ENCODE results near the gene CDPF1.
A peak's percentile ranks its signal among the peaks of the same experiment; 100 is the strongest.

Gene CDPF1, protein sequence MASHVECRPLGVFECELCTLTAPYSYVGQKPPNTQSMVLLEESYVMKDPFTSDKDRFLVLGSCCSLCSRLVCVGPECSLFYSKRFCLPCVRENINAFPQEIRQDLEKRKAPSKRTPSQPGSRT

DNA sequence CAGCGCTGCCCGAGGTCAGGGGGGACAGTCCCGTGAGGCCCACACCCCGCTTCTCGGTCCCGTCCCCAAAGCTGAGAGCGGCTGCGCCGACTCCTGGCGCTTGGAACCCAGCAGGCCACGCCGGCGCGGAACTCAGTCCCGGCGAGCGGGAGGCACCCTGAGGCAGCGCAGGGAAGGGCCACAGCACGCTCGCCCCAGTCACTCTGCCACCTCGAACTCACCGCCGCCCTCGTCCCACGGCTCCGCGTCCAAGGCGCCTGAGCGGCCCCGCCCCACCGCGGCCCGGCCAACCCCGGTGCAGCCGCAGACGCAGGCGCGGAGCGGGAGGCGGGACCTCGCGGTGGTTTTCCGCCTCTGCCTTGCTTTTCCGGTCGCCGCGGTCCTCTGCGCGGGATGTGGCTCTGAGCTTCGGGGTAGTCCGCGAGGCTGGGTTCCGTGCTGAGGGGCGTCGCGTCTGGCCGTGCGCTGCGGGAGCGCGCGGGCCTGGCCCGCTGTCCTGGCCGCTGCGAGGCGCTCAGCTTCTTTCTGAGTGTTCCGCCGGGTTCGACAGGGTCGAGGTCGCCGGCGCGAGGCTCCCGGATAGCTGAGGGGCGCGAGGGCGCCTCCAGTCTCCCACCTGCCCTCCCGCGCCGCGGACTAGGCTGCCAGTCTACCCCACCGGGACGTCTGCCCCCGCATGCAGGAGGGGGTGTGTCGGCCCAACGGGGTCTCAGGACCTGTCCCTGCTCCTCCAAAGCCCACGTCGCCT is at the start of gene CDPF1:
Gene CDPF1, minus strand, starts transcription at position 259 of the 748 bp plus-strand sequence. CDS start 2,009 bp downstream, outside the sequence.
- peak within 1 kb of the TSS; percentile 77 for H3K4me3 ChIP-seq (ENCODE audit: low read depth, low read length)
- 0 out of 2 replicates have a peak, but pooled peaks have one; percentile 23 for TF ChIP-seq CTCF (IDR thresholded peaks at IDR 0.05; ENCODE audit: control insufficient read depth, extremely low read depth, insufficient read depth)
- DNase-seq (ENCODE audit: low read depth): peak; percentile 32

- H3K4me3 ChIP-seq (ENCODE audit: low read depth, low read length): no peak overlapping the region
- no peak for TF ChIP-seq CTCF (IDR thresholded peaks at IDR 0.05; ENCODE audit: control insufficient read depth, extremely low read depth, insufficient read depth)
- DNase-seq (ENCODE audit: low read depth): no peak
These were observed 49.0 kb upstream of the CDPF1 start for GRCh38 chr22:46299101-46299500.

DNA sequence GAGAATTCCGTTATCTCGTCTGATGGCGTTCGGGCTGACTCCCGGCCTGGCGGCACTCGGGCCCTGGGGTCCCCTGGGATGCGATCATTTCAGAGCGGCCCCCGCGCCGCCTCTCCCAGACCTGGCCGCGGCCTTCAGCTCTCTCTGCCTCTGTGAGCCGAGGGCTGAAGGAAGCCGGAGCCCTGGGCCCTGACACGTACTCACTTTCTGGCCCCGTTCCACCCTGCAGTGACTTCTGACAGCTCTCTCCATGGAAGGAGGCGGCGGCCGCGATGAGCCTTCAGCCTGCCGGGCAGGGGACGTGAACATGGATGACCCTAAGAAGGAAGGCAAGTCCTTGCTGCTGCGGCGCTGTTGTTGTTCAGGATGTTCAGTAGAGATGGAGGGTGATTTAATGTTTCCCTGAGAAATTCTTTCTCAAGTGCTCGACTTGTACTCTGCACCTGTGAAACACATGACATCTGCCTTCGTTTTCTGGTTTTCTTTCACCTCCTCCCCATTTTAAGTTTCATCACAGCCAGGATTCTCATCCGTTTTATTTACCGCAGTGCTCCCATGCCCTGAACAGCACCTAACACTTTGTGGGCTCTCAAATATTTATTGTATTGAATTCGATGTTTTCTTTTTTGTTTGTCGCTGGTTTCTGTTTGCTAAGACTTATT is 47.2 kb upstream of the CDPF1 start:
- no peak for TF ChIP-seq CTCF (IDR thresholded peaks at IDR 0.05; ENCODE audit: control insufficient read depth, extremely low read depth, insufficient read depth)
- DNase-seq (ENCODE audit: low read depth): no peak
- H3K4me3 ChIP-seq (ENCODE audit: low read depth, low read length): peak overlapping the region; percentile 79

DNA sequence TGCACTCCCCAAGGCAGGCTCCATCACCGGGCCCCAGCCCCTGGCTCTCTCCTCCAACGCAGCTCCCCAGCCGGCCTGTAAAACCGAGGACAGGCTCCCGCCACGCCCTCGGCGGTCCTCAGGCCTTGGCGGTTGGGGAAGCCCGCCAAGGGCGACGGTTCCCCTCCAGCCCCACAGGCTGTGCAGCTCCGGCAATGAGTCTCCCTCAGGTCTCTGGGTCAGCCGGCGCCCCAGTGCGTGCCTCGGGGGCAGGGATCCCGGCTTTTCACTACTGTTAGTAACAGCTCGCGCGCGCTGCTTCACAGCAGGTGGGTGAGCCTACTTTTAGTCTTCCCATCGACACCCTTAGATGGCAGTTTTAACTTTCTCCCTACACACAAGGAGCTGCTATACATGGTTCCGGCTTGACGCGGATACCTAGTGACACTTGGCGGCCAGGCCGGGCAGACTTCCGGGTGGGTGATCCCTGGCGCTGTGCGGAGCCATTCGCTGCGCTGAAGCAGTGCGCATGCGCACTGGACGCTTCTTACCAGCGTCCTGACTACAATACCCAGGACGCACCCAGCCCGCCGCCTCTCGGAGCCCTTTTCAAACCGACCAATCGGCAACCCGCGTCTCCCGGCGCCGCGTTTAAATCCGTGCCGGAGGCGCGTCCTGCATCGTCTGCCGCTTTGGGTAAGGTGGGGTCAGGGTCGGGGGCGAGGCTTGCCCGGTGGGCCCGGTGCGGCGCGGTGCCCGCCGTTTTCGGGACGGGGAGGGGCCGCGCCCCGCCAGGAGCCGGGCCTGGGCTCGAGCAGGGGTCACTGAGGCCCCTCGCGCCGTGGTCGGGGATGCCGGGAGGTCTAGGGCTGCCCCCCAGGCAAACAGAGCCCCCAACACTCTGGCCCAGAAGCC is 46.4 kb upstream of the CDPF1 start, which contains the start of gene GTSE1:
Gene GTSE1, plus strand, starts transcription at position 614 of the 894 bp plus-strand sequence. CDS start 531 bp downstream, outside the sequence.
- H3K4me3 ChIP-seq (ENCODE audit: low read depth, low read length): peak within 1 kb of the TSS; percentile 79
- TF ChIP-seq CTCF (IDR thresholded peaks at IDR 0.05; ENCODE audit: control insufficient read depth, extremely low read depth, insufficient read depth): peak; percentile 24; the same call in 1 of the 2 replicates
- peak; percentile 89 for DNase-seq (ENCODE audit: low read depth)

GRCh38 chr22:46295277-46295971 is 45.3 kb upstream of the CDPF1 start:
- no peak for TF ChIP-seq CTCF (IDR thresholded peaks at IDR 0.05; ENCODE audit: control insufficient read depth, extremely low read depth, insufficient read depth)
- no peak for DNase-seq (ENCODE audit: low read depth)
- peak overlapping the region; percentile 79 for H3K4me3 ChIP-seq (ENCODE audit: low read depth, low read length)

- TF ChIP-seq CTCF (IDR thresholded peaks at IDR 0.05; ENCODE audit: control insufficient read depth, extremely low read depth, insufficient read depth): no peak
- no peak for DNase-seq (ENCODE audit: low read depth)
- H3K4me3 ChIP-seq (ENCODE audit: low read depth, low read length): no peak overlapping the region
These were observed 44.7 kb upstream of the CDPF1 start for GRCh38 chr22:46294784-46295183.
